Caco-2 (cell line): ENCODE measurements around the gene WWTR1. TPM values are rescaled to one million over a fixed set of nuclear protein-coding genes. Genes with fewer than 3 reads are reported as not detected.

Experiments
- BruUV-seq: library from RNA; stranded (reverse); fragments of 400-500 nt; replicated peaks from 2 replicates; lab custom pipeline; 2021; lab: Mats Ljungman, UMichigan
- CTCF ChIA-PET: fragments of 300-600 bp; sonication (Branson Sonifier 250); formaldehyde crosslinking; loops from one replicate; lab custom pipeline; 2022; ENCODE audit warnings: antibody characterized with exemption; lab: Charles Lee
- POLR2A ChIA-PET: fragments of 300-600 bp; sonication (Branson Sonifier 250); formaldehyde crosslinking; loops from one replicate; lab custom pipeline; 2022; ENCODE audit warnings: antibody characterized with exemption; lab: Charles Lee
- DNase-seq, 2 experiments: peaks; one replicate each; pipeline versions ENCODE4 v3.0.0 to v3.0.0-alpha.2; 2020 to 2022
- H3K27me3 ChIP-seq: replicated peaks from 2 replicates; pipeline ENCODE4 v1.6.0; 2011; ENCODE audit warnings: low read length; ENCODE audit not compliant: control insufficient read depth, insufficient read depth
- H3K36me3 ChIP-seq: 2 replicates; pipeline ENCODE4 v1.5.1; 2011; ENCODE audit warnings: low read length; ENCODE audit not compliant: control insufficient read depth, insufficient read depth
- H3K4me1 ChIP-seq: fragments of 250-450 bp; sonication (Bioruptor Pico); 2 replicates; pipeline ENCODE4 v1.5.1; 2020; ENCODE audit warnings: mild to moderate bottlenecking
- H3K4me3 ChIP-seq: 2 replicates; pipeline ENCODE4 v1.5.1; 2011; ENCODE audit warnings: low read depth, mild to moderate bottlenecking, control low read depth, low read length
- H3K9me3 ChIP-seq: fragments of 250-450 bp; sonication (Bioruptor Pico); 2 replicates; pipeline ENCODE4 v1.5.1; 2020; ENCODE audit warnings: mild to moderate bottlenecking, moderate library complexity
- H3K27ac Mint-ChIP-seq: one replicate; pipeline ENCODE4 v1.8.0; 2022; ENCODE audit warnings: mixed read lengths; ENCODE audit not compliant: unreplicated experiment
- H3K27me3 Mint-ChIP-seq: one replicate; pipeline ENCODE4 v1.8.0; 2022; ENCODE audit warnings: mixed read lengths; ENCODE audit not compliant: insufficient read depth, unreplicated experiment
- H3K36me3 Mint-ChIP-seq: one replicate; pipeline ENCODE4 v1.8.0; 2022; ENCODE audit warnings: mild to moderate bottlenecking, mixed read lengths; ENCODE audit not compliant: insufficient read depth, unreplicated experiment
- H3K4me1 Mint-ChIP-seq: one replicate; pipeline ENCODE4 v1.8.0; 2022; ENCODE audit warnings: low read depth, mixed read lengths; ENCODE audit not compliant: unreplicated experiment
- H3K4me3 Mint-ChIP-seq: one replicate; pipeline ENCODE4 v1.8.0; 2022; ENCODE audit warnings: mild to moderate bottlenecking, moderate library complexity, mixed read lengths; ENCODE audit not compliant: unreplicated experiment
- H3K9me3 Mint-ChIP-seq: one replicate; pipeline ENCODE4 v1.8.0; 2022; ENCODE audit warnings: mixed read lengths; ENCODE audit not compliant: unreplicated experiment
- intact Hi-C: fragments of 100-400 bp; cut with micrococcal nuclease; formaldehyde crosslinking; loops from one replicate; pipeline ENCODE4 v1.10.0; 2022; ENCODE audit not compliant: unreplicated experiment
- total RNA-seq: library from RNA; stranded (reverse); gene quantifications from 2 replicates; pipeline ENCODE4 v1.2.3, GENCODE V29; 2022
- TF ChIP-seq, protein P1 (sequence below), 2 experiments: fragments of 200-600 bp in 1 of 2; IDR thresholded peaks; 1 replicate in 1 of 2; 2 replicates in 1 of 2; pipeline versions ENCODE4 v1.5.1 to v1.8.0; 2011 to 2022; ENCODE audit warnings: antibody characterized with exemption in 1 of 2, control low read depth in 1 of 2, inconsistent platforms in 1 of 2, low read depth in 1 of 2, low read length in 1 of 2, mild to moderate bottlenecking in 1 of 2, moderate library complexity in 1 of 2; ENCODE audit not compliant: insufficient read depth in 1 of 2, severe bottlenecking in 1 of 2, unreplicated experiment in 1 of 2

WWTR1 gene
- total RNA-seq, 1 experiment from 2014 or later: 16.2 TPM

DNA sequence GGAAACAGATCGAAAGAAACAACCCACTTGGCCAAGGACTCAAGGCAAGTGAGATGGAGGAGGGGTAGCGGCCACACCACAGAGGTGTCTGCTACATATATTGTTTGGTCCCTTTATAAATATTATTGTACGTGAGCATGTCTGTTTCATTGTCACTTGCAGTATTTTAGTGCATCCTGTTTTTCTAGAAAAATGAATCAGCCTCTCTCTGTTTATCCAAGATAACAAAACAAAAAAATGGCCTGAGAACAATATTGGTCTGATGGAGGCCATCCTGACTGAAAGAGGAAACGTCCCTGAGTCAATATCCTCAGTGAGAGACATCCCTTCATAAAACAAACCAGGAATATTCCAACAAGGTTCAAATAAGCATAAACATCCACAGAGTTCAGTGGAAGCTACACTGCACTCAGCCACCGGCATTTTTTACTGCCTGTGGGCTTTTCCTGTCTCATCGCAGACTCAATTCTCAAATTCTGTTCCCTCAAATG is 42.0 kb downstream of the WWTR1 start:
- CTCF ChIA-PET: interaction anchor here (0.6 kb wide), 1 partner anchor 9 kb away, joined by 3 read pairs; no protein-coding TSS in a partner anchor
- peaks cover 9% of the 10 kb centered on the region for H3K4me1 Mint-ChIP-seq
- H3K27ac Mint-ChIP-seq: no peak overlapping the region
- no TSS peak for BruUV-seq
- no peak for DNase-seq
- Histone ChIP-seq H3K27me3 (no peaks in the 10 kb centered on the region), H3K36me3 (no peaks in the 10 kb centered on the region), H3K4me3 (no peak overlapping the region), H3K4me1 (peaks cover 1% of the 10 kb centered on the region; the same call in 1 of the 2 replicates), H3K9me3 (no peaks in the 10 kb centered on the region)
- no peaks in the 10 kb centered on the region for H3K36me3 Mint-ChIP-seq
- no peaks in the 10 kb centered on the region for H3K9me3 Mint-ChIP-seq
- TF ChIP-seq, protein P1, sequence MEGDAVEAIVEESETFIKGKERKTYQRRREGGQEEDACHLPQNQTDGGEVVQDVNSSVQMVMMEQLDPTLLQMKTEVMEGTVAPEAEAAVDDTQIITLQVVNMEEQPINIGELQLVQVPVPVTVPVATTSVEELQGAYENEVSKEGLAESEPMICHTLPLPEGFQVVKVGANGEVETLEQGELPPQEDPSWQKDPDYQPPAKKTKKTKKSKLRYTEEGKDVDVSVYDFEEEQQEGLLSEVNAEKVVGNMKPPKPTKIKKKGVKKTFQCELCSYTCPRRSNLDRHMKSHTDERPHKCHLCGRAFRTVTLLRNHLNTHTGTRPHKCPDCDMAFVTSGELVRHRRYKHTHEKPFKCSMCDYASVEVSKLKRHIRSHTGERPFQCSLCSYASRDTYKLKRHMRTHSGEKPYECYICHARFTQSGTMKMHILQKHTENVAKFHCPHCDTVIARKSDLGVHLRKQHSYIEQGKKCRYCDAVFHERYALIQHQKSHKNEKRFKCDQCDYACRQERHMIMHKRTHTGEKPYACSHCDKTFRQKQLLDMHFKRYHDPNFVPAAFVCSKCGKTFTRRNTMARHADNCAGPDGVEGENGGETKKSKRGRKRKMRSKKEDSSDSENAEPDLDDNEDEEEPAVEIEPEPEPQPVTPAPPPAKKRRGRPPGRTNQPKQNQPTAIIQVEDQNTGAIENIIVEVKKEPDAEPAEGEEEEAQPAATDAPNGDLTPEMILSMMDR (IDR thresholded peaks at IDR 0.05; ENCODE audit: insufficient read depth in 1 of 2, low read depth in 1 of 2, low read length in 1 of 2, severe bottlenecking in 1 of 2, unreplicated experiment in 1 of 2): no peak
- POLR2A ChIA-PET: no interaction called here
- intact Hi-C loops: no loop called here
- H3K27me3 Mint-ChIP-seq: no peaks in the 10 kb centered on the region
- H3K4me3 Mint-ChIP-seq: no peak overlapping the region

DNA sequence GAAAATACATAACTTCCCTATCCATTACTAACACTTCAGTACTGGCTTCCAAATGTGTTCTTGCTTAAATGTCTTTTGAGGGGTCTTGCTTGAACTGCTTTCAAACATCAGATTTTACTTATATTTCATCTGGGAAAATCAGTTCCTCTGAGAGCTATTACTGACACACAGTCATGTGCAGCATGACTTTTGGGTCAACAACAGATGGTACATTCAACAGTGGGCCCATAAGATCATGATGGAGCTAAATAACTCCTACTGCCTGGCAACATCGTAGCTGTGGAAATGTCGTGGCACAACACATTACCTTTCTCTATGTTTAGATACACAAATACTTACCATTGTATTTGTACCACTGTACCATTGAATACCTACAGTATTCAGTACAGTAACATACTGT is 43.8 kb downstream of the WWTR1 start:
- intact Hi-C loops: no loop called here
- Histone ChIP-seq H3K27me3 (no peaks in the 10 kb centered on the region), H3K4me3 (no peak overlapping the region), H3K36me3 (no peaks in the 10 kb centered on the region), H3K4me1 (peaks cover 19% of the 10 kb centered on the region), H3K9me3 (no peaks in the 10 kb centered on the region)
- POLR2A ChIA-PET: no interaction called here
- Mint-ChIP-seq H3K4me3 (no peak overlapping the region), H3K4me1 (peaks cover 17% of the 10 kb centered on the region), H3K9me3 (no peaks in the 10 kb centered on the region), H3K36me3 (no peaks in the 10 kb centered on the region), H3K27ac (no peak overlapping the region), H3K27me3 (no peaks in the 10 kb centered on the region)
- DNase-seq: no peak
- BruUV-seq: no TSS peak
- TF ChIP-seq, protein P1 (IDR thresholded peaks at IDR 0.05; ENCODE audit: insufficient read depth in 1 of 2, low read depth in 1 of 2, low read length in 1 of 2, severe bottlenecking in 1 of 2, unreplicated experiment in 1 of 2): no peak
- CTCF ChIA-PET: no interaction called here

DNA sequence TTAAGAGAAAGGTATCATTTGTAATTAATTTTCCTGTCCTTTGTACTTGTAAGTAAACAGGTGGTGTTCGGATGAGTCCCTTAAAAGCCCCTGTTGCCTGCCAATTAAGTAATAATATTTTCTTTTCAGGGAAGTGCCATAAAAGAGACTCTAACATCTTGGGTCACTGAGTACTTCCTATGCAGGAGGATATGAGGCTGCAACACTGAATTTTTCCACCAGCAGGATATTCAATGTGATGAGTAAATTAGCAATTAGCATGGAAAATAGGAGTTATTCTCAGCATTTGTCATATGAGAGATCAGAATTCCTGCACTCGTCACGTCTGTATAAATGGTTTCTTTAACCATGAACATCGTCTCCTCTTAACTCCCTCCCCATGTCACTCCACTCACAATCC is 45.4 kb downstream of the WWTR1 start:
- Mint-ChIP-seq H3K9me3 (no peaks in the 10 kb centered on the region), H3K27me3 (no peaks in the 10 kb centered on the region), H3K36me3 (no peaks in the 10 kb centered on the region), H3K4me3 (no peak overlapping the region), H3K27ac (no peak overlapping the region), H3K4me1 (peaks cover 21% of the 10 kb centered on the region)
- H3K9me3 ChIP-seq: no peaks in the 10 kb centered on the region
- H3K4me1 ChIP-seq: peaks cover 34% of the 10 kb centered on the region
- CTCF ChIA-PET: no interaction called here
- BruUV-seq: no TSS peak
- POLR2A ChIA-PET: no interaction called here
- no peaks in the 10 kb centered on the region for H3K27me3 ChIP-seq
- DNase-seq: no peak
- H3K36me3 ChIP-seq: no peaks in the 10 kb centered on the region
- H3K4me3 ChIP-seq: no peak overlapping the region
- TF ChIP-seq, protein P1 (IDR thresholded peaks at IDR 0.05; ENCODE audit: insufficient read depth in 1 of 2, low read depth in 1 of 2, low read length in 1 of 2, severe bottlenecking in 1 of 2, unreplicated experiment in 1 of 2): no peak
- intact Hi-C loops: no loop called here
